Spleen (tissue), 11 donors: ENCODE results near the gene NGF. TPM values are rescaled to one million over a fixed set of nuclear protein-coding genes. Genes with fewer than 3 reads are reported as not detected.

Source experiments
- DNase-seq: peaks from one replicate; pipeline ENCODE4 v3.0.0-alpha.2; 2020
- H3K27ac ChIP-seq, 8 donors: fragments of 200-600 bp; sonication (generic) in 7 of 8; 1 replicate in 4 of 8; 2 replicates in 4 of 8; pipeline versions ENCODE4 v1.5.0 to v1.8.0; 2016 to 2021; ENCODE audit warnings: inconsistent platforms in 4 of 8, mild to moderate bottlenecking in 4 of 8, moderate library complexity in 1 of 8
- H3K27me3 ChIP-seq, 7 donors: fragments of 200-600 bp; sonication (generic) in 6 of 7; replicated peaks in 1 of 7; 1 replicate in 4 of 7; 2 replicates in 3 of 7; pipeline versions ENCODE4 v1.5.0 to v1.8.0; 2016 to 2021; ENCODE audit warnings: inconsistent platforms in 3 of 7, mild to moderate bottlenecking in 1 of 7
- H3K36me3 ChIP-seq, 6 donors: fragments of 200-600 bp; sonication (generic) in 5 of 6; 1 replicate in 4 of 6; 2 replicates in 2 of 6; pipeline versions ENCODE4 v1.5.0 to v1.8.0; 2016 to 2021; ENCODE audit warnings: inconsistent platforms in 2 of 6
- H3K4me1 ChIP-seq, 6 donors: fragments of 200-600 bp; sonication (generic) in 5 of 6; 1 replicate in 3 of 6; 2 replicates in 3 of 6; pipeline versions ENCODE4 v1.5.0 to v1.8.0; 2016 to 2021; ENCODE audit warnings: inconsistent platforms in 3 of 6
- H3K4me3 ChIP-seq, 8 donors: fragments of 200-600 bp; sonication (generic) in 7 of 8; 1 replicate in 4 of 8; 2 replicates in 4 of 8; pipeline versions ENCODE4 v1.5.0 to v1.8.0; 2016 to 2021; ENCODE audit warnings: inconsistent platforms in 4 of 8, mild to moderate bottlenecking in 4 of 8, moderate library complexity in 2 of 8
- H3K9me3 ChIP-seq, 8 donors: fragments of 200-600 bp; sonication (generic) in 7 of 8; 1 replicate in 4 of 8; 2 replicates in 4 of 8; pipeline versions ENCODE4 v1.5.0 to v1.8.0; 2016 to 2021; ENCODE audit warnings: inconsistent platforms in 4 of 8
- POLR2A ChIP-seq, 3 donors: fragments of 450-650 bp; IDR thresholded peaks; one replicate each; pipeline ENCODE4 v1.5.1; 2017; ENCODE audit warnings: antibody characterized with exemption in 3 of 3, mild to moderate bottlenecking in 1 of 3
- POLR2AphosphoS5 ChIP-seq, 3 donors: sonication (generic); formaldehyde crosslinking; IDR thresholded peaks; one replicate each; pipeline ENCODE4 v1.5.1; 2017; ENCODE audit warnings: antibody characterized with exemption in 3 of 3
- WGBS, 5 donors: extraction: QIAGEN DNeasy Blood & Tissue Kit in 3 of 5; methylation state at CpG; one replicate each; pipeline versions ENCODE4 v1.1.5 to v1.1.7; 2013 to 2018; 5-methylcytosine and 5-hydroxymethylcytosine counted together
- intact Hi-C: fragments of 100-400 bp; cut with DNase I; formaldehyde crosslinking; loops from one replicate; pipeline ENCODE4 v1.15.0; 2023; ENCODE audit warnings: low total_unique reads
- polyA plus RNA-seq, 3 donors: library from polyadenylated mRNA; stranded (reverse); fragments of 200-250 nt; gene quantifications; one replicate each; pipeline ENCODE4 v1.2.1, GENCODE V29; 2013
- total RNA-seq, 7 donors: library from RNA; depleted of rRNA in 3 of 7; stranded (reverse); fragments of >200 nt in 3 of 7; fragmentation: NEBNext Ultra II Directional in 4 of 7; extraction: Animal tissue kit (Norgen Biotek cat#: 25700) in 4 of 7; gene quantifications; one replicate each; pipeline versions ENCODE4 v1.1.0 to v1.2.1, GENCODE V29; 2016 to 2021
- TF ChIP-seq, protein P1 (sequence below), 11 experiments: fragments of 200-600 bp in 7 of 11; fragments of 450-650 bp in 4 of 11; sonication (generic) in 4 of 11; IDR thresholded peaks in 8 of 11; conservative IDR thresholded peaks in 3 of 11; 1 replicate in 7 of 11; 2 replicates in 4 of 11; pipeline versions ENCODE4 v1.4.0 to v1.8.0; 2016 to 2021; ENCODE audit warnings: antibody characterized with exemption in 11 of 11, inconsistent platforms in 4 of 11, mild to moderate bottlenecking in 1 of 11
- donor health status: healthy with polysubstance abuse.
- donor health status: DM: no; HTN: no; CAD: no; lungs with moderate emphysema.
- donor health status: DM: no; HTN: no; CAD: no.
- donor health status: Bipolar disorder and iron deficiency.
- donor health status: healthy.
- donor health status: DM: no; HTN: no; CAD: no.
- donor health status: DM: yes; HTN: yes; CAD: no.

Gene NGF
- total and polyA plus RNA-seq, 10 donors = 0.34 to 4.6 (median 2.0) TPM

DNA sequence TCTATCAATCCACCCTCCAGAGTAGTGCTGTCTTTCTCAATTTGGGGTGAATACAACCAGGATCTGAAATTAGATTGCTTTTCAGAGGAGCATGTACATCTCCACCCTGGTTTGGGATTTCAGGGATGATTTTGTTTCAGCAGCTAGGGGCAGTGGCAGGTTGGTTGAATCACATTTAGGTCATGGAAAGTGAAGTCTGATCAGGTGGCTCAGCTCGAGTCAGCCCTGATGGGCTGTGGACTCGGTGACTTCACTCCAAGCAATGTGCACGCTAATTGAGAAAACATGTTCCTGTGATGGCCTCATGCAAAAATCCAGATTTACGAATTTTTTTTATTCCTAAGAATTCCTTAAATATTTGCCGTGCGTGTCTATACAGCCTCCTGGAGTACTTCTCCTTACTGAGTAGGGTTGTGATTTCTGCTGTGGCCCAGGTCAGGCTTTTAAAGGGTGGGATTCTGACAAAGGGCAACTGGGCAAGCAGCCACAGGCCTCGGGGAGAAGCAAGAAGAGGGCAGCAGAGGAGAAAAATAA, 7.5 kb downstream of the NGF start:
- Histone ChIP-seq H3K9me3 (no peaks in the 10 kb centered on the region), H3K27me3 (peaks cover 0 to 8% (median 0%) of the 10 kb centered on the region in 7 donors), H3K4me3 (no peak overlapping the region), H3K27ac (peak overlapping the region in 5 of 8 donors; percentile 35 to 70 (median 60)), H3K4me1 (peaks cover 0 to 28% (median 5%) of the 10 kb centered on the region in 6 donors), H3K36me3 (no peaks in the 10 kb centered on the region)
- TF ChIP-seq, protein P1, sequence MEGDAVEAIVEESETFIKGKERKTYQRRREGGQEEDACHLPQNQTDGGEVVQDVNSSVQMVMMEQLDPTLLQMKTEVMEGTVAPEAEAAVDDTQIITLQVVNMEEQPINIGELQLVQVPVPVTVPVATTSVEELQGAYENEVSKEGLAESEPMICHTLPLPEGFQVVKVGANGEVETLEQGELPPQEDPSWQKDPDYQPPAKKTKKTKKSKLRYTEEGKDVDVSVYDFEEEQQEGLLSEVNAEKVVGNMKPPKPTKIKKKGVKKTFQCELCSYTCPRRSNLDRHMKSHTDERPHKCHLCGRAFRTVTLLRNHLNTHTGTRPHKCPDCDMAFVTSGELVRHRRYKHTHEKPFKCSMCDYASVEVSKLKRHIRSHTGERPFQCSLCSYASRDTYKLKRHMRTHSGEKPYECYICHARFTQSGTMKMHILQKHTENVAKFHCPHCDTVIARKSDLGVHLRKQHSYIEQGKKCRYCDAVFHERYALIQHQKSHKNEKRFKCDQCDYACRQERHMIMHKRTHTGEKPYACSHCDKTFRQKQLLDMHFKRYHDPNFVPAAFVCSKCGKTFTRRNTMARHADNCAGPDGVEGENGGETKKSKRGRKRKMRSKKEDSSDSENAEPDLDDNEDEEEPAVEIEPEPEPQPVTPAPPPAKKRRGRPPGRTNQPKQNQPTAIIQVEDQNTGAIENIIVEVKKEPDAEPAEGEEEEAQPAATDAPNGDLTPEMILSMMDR (IDR thresholded peaks at IDR 0.05 in 8 of 11, conservative IDR thresholded peaks at IDR 0.05 in 3 of 11) = no peak
- no peak for TF ChIP-seq POLR2A (IDR thresholded peaks at IDR 0.05)
- no peak for TF ChIP-seq POLR2AphosphoS5 (IDR thresholded peaks at IDR 0.05)
- intact Hi-C loops = no loop called here
- DNase-seq = no peak
- WGBS, 5 donors = 61 to 87% (median 83%) methylated on average over 7 of the region's 7 CpGs

DNA sequence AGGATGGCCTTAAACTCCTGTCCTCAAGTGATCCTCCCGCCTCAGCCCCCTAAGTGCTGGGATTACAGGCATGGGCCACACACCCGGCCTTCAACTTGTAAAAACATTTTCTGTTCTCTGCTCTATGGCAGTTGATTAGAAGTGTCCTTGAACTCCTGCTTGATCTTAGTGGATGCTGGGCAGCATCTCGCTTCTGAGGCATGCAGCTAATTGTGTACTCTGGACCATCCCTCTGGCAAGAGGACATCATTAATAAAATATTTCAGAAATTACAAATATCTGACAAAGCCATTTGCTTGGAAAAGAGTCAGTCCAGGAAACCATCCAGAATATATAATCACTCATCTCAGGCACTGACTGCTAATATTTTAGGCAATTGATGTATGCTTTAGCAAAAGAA, 8.1 kb downstream of the NGF start:
- Histone ChIP-seq H3K4me1 (peaks cover 0 to 28% (median 5%) of the 10 kb centered on the region in 6 donors), H3K4me3 (no peak overlapping the region), H3K9me3 (no peaks in the 10 kb centered on the region), H3K27ac (peak overlapping the region in 5 of 8 donors; percentile 14 to 48 (median 25)), H3K27me3 (peaks cover 0 to 8% (median 0%) of the 10 kb centered on the region in 7 donors), H3K36me3 (no peaks in the 10 kb centered on the region)
- TF ChIP-seq, protein P1 (IDR thresholded peaks at IDR 0.05 in 8 of 11, conservative IDR thresholded peaks at IDR 0.05 in 3 of 11) = no peak
- TF ChIP-seq POLR2A (IDR thresholded peaks at IDR 0.05) (no peak), POLR2AphosphoS5 (IDR thresholded peaks at IDR 0.05) (no peak)
- intact Hi-C loops = no loop called here
- no peak for DNase-seq
- WGBS, 5 donors = 56 to 77% (median 72%) methylated on average over 3 of the region's 3 CpGs

DNA sequence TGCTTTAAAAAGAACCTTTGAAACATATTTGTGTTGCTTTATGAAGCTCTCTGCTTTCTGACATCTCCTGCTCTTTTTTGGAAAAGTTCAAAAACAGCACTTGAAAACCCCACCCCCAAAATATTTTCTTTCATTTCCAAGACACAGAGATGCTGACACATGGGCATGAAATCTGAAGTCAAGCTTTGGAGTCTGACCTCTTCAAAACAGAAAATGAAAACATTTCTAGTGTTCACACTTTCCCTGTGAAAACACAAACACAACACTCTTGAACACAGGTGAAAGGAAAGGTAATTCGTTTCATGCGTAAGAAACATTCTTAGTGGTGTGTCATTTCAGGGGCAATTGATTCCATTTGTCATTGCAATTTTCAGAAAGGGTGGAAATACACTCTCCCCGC, 10.8 kb downstream of the NGF start:
- no peaks in the 10 kb centered on the region for H3K9me3 ChIP-seq
- H3K27me3 ChIP-seq = no peaks in the 10 kb centered on the region
- intact Hi-C loops = no loop called here
- H3K27ac ChIP-seq = peak overlapping the region in 5 of 8 donors; percentile 5 to 53 (median 46)
- peaks cover 0 to 19% (median 3%) of the 10 kb centered on the region in 6 donors for H3K4me1 ChIP-seq
- no peak for DNase-seq
- no peak for TF ChIP-seq POLR2A (IDR thresholded peaks at IDR 0.05)
- no peak for TF ChIP-seq POLR2AphosphoS5 (IDR thresholded peaks at IDR 0.05)
- TF ChIP-seq, protein P1 (IDR thresholded peaks at IDR 0.05 in 8 of 11, conservative IDR thresholded peaks at IDR 0.05 in 3 of 11) = no peak
- H3K36me3 ChIP-seq = no peaks in the 10 kb centered on the region
- WGBS, 5 donors = 73 to 89% (median 80%) methylated on average over 3 of the region's 3 CpGs
- no peak overlapping the region for H3K4me3 ChIP-seq

DNA sequence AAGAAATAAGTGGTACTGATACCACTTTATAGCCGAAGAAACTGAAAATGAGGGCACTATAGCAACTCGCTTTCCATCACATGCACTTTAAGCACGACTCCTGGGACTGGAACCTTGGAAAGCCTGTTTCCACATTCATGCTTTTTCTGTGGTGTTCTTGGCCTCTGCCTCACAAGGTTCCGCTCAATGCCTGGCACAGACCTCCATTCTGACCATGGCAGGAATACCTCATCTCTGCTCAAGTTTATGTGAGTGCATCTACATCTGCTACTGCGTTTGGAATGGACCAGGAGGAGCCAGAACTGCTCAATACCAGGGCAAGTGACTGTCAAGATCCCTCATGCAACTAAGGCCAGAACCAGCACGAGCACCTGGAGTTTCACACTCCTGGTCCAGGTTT, 11.6 kb downstream of the NGF start:
- H3K4me1 ChIP-seq = peaks cover 0 to 10% (median 0%) of the 10 kb centered on the region in 6 donors
- no peaks in the 10 kb centered on the region for H3K27me3 ChIP-seq
- TF ChIP-seq POLR2AphosphoS5 (IDR thresholded peaks at IDR 0.05) = no peak
- TF ChIP-seq, protein P1 (IDR thresholded peaks at IDR 0.05 in 8 of 11, conservative IDR thresholded peaks at IDR 0.05 in 3 of 11) = no peak
- no peak for TF ChIP-seq POLR2A (IDR thresholded peaks at IDR 0.05)
- no peaks in the 10 kb centered on the region for H3K36me3 ChIP-seq
- no peaks in the 10 kb centered on the region for H3K9me3 ChIP-seq
- WGBS, 5 donors = 84 to 93% (median 86%) methylated on average over 6 of the region's 6 CpGs
- no peak overlapping the region for H3K4me3 ChIP-seq
- intact Hi-C loops = no loop called here
- no peak for DNase-seq
- peak overlapping the region in 6 of 8 donors; percentile 27 to 61 (median 46) for H3K27ac ChIP-seq
